Measurements from ENCODE around the gene AKAP14.
"Not testable (repeated sequence)": the region's sequence is repeated elsewhere in the genome, so short reads cannot be mapped to it uniquely, and the experiment has no call there.

The AKAP14 gene

GRCh38 chrX:119954374-119954773, 58.7 kb downstream of the AKAP14 start:
- no peak for TF ChIP-seq CTCF (IDR thresholded peaks at IDR 0.05; ENCODE audit: insufficient read depth, low read depth, low read length, missing control alignments)
- H3K4me3 ChIP-seq (ENCODE audit: low read depth, low read length): no peak overlapping the region
- DNase-seq (ENCODE audit: low read depth): no peak

GRCh38 chrX:119955807-119956570, 60.3 kb downstream of the AKAP14 start:
- H3K4me3 ChIP-seq (ENCODE audit: low read depth, low read length); DNase-seq (ENCODE audit: low read depth): not testable (repeated sequence)

- no peak for DNase-seq (ENCODE audit: low read depth)
- no peak overlapping the region for H3K4me3 ChIP-seq (ENCODE audit: low read depth, low read length)
- TF ChIP-seq CTCF (IDR thresholded peaks at IDR 0.05; ENCODE audit: insufficient read depth, low read depth, low read length, missing control alignments): no peak
Measured at GRCh38 chrX:119960625-119961024, 64.9 kb downstream of the AKAP14 start.

- DNase-seq (ENCODE audit: low read depth); H3K4me3 ChIP-seq (ENCODE audit: low read depth, low read length): not testable (repeated sequence)
Measured at GRCh38 chrX:119966837-119967236, 71.1 kb downstream of the AKAP14 start.

Measured in GM12865 (cell line).